HG03280 (cell line): ENCODE data around the gene TTC7B.

Experiments used
- ATAC-seq: cut with Tn5 transposase; IDR thresholded peaks from one replicate; pipeline ENCODE4 v1.9.1; 2021; ENCODE audit warnings: mild to moderate bottlenecking, moderate library complexity; ENCODE audit not compliant: unreplicated experiment

The TTC7B gene

DNA sequence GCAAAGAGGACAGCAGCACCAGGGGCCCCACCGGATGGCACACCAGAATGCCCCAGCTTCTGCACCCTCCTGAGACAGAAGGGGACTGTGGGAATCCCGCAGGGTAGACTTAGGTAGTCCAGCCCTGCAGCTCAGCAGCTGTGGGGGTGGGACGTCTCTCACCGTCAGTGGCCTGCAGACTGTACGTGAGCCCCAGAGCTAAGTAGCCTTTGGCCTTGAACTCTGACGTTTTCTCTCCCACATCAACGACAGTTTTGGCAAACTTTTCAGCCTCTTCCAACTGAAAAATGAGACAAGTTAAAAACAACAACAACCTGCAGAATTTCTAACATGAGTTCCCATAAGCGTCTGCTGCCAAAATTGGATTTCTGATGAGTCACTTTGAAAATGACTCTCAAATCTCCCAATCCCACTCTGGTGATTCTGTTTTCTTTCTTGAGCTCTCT is 161.4 kb downstream of the TTC7B start:
- no peak for ATAC-seq

- ATAC-seq = no peak
These were observed 163.6 kb downstream of the TTC7B start for GRCh38 chr14:90652626-90653025.

- ATAC-seq = no peak
These were observed 164.2 kb downstream of the TTC7B start for GRCh38 chr14:90651976-90652560.

- ATAC-seq = no peak
These were observed 164.9 kb downstream of the TTC7B start for GRCh38 chr14:90651271-90651804.

DNA sequence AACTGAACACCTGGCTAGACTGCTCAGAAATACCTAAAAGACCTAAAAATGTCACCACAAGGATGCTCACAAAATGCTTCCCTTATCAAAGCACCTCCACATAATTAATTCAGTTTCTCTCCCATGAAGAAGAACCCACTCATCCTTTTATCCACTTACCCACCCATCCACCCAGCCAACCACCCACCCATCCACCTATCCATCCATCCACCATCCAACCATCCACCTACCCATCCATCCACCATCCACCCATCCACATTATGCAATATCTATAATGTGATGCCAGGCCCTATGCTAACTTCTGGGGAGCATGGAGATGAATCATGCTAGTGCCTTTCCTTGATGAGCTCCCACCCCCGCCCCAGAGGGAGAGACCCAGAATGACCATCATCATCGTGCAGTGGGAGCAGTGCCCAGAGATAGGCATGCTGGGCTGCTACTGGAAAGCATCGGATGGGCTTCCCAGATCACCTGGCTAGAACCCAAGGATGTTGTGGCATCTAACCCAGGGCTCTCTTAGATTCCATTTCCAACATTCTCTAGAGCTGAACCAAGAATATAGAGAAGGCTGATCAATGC is 166.6 kb downstream of the TTC7B start:
- ATAC-seq = no peak

GRCh38 chr14:90649083-90649482 is 167.1 kb downstream of the TTC7B start:
- ATAC-seq = no peak

GRCh38 chr14:90648421-90648820 is 167.8 kb downstream of the TTC7B start:
- ATAC-seq = no peak

DNA sequence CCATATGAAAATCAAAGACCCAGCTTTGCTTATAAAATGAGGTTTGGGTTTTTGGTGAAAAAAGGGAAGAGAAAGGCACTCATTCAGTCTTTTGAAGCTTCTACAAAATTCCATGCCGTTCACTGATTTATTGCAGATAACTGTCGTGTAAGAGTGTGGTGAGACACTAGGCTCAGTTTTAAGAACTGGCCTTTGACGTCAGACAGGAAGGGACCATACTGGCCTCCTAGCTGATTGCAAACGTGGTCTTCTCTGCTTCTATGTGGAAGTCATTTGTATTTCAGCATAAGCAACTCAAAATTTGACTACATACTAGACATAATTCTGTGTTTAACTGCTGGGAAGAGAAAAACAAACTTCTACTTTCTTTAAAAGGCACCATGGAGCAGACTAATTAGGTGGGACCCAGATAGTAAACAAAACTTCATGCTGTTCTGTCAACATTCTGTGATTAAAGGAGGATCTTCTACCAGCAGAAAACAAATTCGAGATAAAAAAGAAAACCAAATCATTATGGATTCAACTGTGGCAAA is 168.7 kb downstream of the TTC7B start:
- ATAC-seq = no peak

DNA sequence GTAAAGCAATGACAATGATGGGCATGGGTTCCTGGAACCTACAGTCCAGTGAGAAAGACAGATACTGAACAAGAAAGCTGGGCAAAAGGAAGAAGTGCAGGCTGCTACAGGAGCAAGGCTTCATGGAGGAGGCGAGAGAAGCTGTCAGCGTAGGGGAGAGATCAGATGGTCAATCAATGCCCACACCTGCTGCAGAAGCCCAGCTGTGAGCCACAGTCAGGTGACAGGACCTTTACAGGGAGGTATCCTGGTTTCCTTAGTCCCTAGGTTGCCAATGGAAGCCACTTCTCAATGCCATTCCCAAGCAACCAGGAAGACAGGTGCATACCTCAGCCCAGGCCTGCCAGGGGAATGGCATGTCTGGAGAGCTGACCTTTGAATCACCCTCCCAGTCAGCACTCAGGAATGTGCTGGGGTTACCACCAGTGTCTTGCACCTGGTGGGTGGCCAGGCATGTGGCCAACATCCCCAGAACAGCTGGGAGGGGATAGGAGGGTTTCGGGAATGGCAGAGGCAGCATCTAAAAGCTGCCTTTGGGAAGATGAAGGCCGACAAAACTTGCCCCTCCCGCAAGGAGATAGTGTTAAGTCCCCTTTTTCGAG is 170.3 kb downstream of the TTC7B start:
- no peak for ATAC-seq

DNA sequence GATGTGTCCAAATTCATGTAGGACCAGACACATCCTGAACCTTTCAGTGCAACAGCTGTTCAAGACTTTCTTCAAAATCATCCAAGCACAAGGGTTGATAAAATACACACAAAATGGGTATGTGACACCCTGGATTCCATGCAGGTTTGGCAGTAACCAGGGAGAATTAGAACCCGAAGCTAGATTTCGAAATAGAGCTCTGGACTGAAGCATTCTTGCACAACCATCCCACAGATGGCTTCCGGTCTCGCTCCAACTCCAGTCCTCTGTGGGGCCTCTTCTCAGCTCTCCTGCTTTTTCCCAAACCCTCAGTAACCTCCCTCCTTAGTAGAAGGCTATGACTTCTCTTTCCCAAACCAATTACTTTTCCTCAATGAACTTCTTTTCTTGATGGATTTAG is 171.3 kb downstream of the TTC7B start:
- ATAC-seq = no peak

GRCh38 chr14:90643982-90644670 is 172.1 kb downstream of the TTC7B start:
- no peak for ATAC-seq

- ATAC-seq = no peak
These were observed 173.9 kb downstream of the TTC7B start for GRCh38 chr14:90642244-90642717.

- no peak for ATAC-seq
These were observed 174.5 kb downstream of the TTC7B start for GRCh38 chr14:90641615-90642243.

- ATAC-seq = no peak
These were observed 175.1 kb downstream of the TTC7B start for GRCh38 chr14:90641168-90641567.

DNA sequence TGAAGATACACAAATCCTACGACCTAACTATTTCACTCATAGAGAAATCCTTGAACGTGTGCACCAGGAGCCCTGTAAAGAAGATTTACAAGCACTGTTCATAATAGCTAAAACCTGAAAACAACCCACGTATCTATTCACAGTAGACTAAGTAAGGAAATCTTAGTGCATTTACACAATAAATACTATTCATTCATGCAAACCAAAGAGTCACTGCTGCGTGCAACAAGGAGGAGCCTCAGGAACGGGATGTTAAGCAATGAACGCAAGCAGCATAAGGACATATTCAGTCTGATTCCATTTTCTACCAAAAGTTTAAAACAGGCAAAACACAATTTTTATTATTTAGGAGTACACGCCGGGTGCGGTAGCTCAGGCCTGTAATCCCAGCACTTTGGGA is 176.6 kb downstream of the TTC7B start:
- no peak for ATAC-seq

DNA sequence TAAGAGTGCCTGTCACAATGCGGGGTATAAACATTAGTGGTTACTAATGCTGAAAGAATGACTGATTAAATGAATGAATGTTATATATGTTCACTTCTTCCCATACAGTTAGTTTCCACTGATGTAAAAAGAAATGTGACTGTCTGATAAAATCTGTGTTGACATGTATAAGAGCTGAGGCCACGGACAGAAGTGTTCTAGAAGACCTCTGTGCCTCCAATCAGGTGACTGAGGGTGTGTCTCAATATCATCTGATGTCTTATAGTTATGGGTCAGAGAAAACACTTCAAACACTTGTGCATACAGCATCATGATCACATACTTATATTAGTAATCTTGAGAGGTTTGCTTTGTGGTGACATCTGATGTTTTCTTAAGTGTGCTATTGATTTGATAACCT is 183.4 kb downstream of the TTC7B start:
- ATAC-seq = no peak

- ATAC-seq = no peak
These were observed 183.8 kb downstream of the TTC7B start for GRCh38 chr14:90632451-90632850.

- ATAC-seq = no peak
These were observed 185.9 kb downstream of the TTC7B start for GRCh38 chr14:90630171-90630806.

DNA sequence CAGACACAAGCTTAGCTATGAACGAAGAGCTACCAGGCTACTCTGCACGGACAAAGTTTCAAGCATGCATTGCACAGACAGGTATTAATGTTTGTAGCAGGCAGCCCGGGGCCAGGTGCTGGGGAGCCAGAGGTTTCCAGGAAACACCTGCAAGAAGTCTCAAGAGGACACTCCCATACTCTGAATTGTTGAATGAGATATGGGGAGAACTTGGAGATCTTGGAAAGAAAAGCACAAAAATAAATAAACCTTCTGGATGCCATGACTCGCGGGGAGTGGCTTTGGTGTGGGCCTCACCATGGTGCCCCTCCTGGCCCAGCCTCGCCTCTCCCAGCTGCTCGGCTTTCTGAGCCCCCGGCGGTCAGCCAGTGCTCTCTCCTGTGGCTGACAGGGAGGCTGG is 186.8 kb downstream of the TTC7B start:
- no peak for ATAC-seq

DNA sequence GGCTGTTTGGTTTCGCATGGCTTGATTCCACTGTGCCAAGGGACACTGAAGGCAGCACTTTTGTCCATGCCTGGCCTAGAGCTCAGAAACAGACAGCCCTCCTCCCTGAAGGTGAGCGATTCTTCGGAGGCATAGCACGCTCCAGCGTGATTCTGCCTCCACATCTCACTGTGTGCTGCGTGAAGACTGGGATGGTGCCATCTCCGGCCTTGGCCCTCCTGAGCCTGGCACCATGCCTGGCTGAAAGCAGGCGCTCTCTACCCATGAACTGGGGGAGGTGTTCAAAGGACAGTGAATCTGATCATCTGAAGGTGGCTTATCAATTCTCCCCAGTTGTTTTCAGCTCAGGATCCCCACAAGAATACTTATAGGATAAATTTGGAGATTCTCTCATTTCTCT is 187.4 kb downstream of the TTC7B start:
- ATAC-seq = no peak
